Hepatocyte (in vitro differentiated cells): ENCODE data around the gene SLC44A3. TPM values are rescaled to one million over a fixed set of nuclear protein-coding genes. Genes with fewer than 3 reads are reported as not detected.

ENCODE experiments used
- DNase-seq: peaks from one replicate; pipeline ENCODE4 v3.0.0-alpha.2; 2016; ENCODE audit warnings: low spot score
- H2AFZ ChIP-seq: fragments of 200-600 bp; sonication (generic); 2 replicates; pipeline ENCODE4 v1.6.0; 2016; ENCODE audit warnings: antibody characterized with exemption, mild to moderate bottlenecking
- H3K27ac ChIP-seq: fragments of 200-600 bp; sonication (generic); 2 replicates; pipeline ENCODE4 v1.5.1; 2016; ENCODE audit warnings: mild to moderate bottlenecking
- H3K27me3 ChIP-seq: fragments of 200-600 bp; sonication (generic); 2 replicates; pipeline ENCODE4 v1.6.1; 2016
- H3K36me3 ChIP-seq: fragments of 200-600 bp; sonication (generic); replicated peaks from 2 replicates; pipeline ENCODE4 v1.5.1; 2016; ENCODE audit warnings: low read depth; ENCODE audit not compliant: insufficient read depth
- H3K4me1 ChIP-seq: fragments of 200-600 bp; sonication (generic); 2 replicates; pipeline ENCODE4 v1.5.1; 2016; ENCODE audit warnings: mild to moderate bottlenecking, moderate library complexity; ENCODE audit not compliant: insufficient read depth
- H3K4me2 ChIP-seq: fragments of 200-600 bp; sonication (generic); 2 replicates; pipeline ENCODE4 v1.6.0; 2016
- H3K4me3 ChIP-seq: fragments of 200-600 bp; sonication (generic); 2 replicates; pipeline ENCODE4 v1.5.1; 2016; ENCODE audit warnings: mild to moderate bottlenecking
- H3K79me2 ChIP-seq: fragments of 200-600 bp; sonication (generic); 2 replicates; pipeline ENCODE4 v1.6.0; 2017; ENCODE audit warnings: mild to moderate bottlenecking
- H3K9me2 ChIP-seq: fragments of 200-600 bp; sonication (generic); replicated peaks from 2 replicates; pipeline ENCODE4 v1.6.0; 2017; ENCODE audit warnings: mild to moderate bottlenecking; ENCODE audit not compliant: insufficient read depth
- H3K9me3 ChIP-seq: fragments of 200-600 bp; sonication (generic); 2 replicates; pipeline ENCODE4 v1.5.1; 2016; ENCODE audit warnings: low read depth, mild to moderate bottlenecking
- H4K20me1 ChIP-seq: fragments of 200-600 bp; sonication (generic); 2 replicates; pipeline ENCODE4 v1.6.0; 2016; ENCODE audit warnings: mild to moderate bottlenecking; ENCODE audit not compliant: insufficient read depth, poor library complexity, severe bottlenecking
- EZH2 ChIP-seq: fragments of 200-600 bp; sonication (generic); IDR thresholded peaks from 2 replicates; pipeline ENCODE4 v1.6.1; 2016; ENCODE audit warnings: antibody characterized with exemption, mild to moderate bottlenecking, borderline replicate concordance
- EZH2phosphoT487 ChIP-seq: fragments of 200-600 bp; sonication (generic); IDR thresholded peaks from one replicate; pipeline ENCODE4 v1.6.1; 2018; ENCODE audit warnings: antibody characterized with exemption, mild to moderate bottlenecking, low read depth, moderate library complexity; ENCODE audit not compliant: unreplicated experiment, severe bottlenecking
- WGBS: methylation state at CpG from one replicate; pipeline ENCODE4 v1.1.6; 2016; ENCODE audit warnings: low lambda C conversion rate; ENCODE audit errors: missing lambda C conversion rate; 5-methylcytosine and 5-hydroxymethylcytosine counted together
- polyA plus RNA-seq: library from polyadenylated mRNA; unstranded; fragments of >200 nt; fragmentation: Nextera tagmentation; extraction: Ambion mirVana; gene quantifications from 2 replicates; pipeline ENCODE4 v1.2.1, GENCODE V29; 2016
- total RNA-seq: library from RNA; depleted of rRNA; stranded (reverse); fragments of >200 nt; gene quantifications from 2 replicates; pipeline ENCODE4 v1.2.3, GENCODE V29; 2014
- TF ChIP-seq, protein P1 (sequence below): fragments of 200-600 bp; sonication (generic); IDR thresholded peaks from 2 replicates; pipeline ENCODE4 v1.5.1; 2016; ENCODE audit warnings: antibody characterized with exemption, mild to moderate bottlenecking; ENCODE audit not compliant: poor library complexity

Gene SLC44A3
- total and polyA plus RNA-seq, 2 experiments from 2014 or later, result 51.5 to 55.3 TPM

DNA sequence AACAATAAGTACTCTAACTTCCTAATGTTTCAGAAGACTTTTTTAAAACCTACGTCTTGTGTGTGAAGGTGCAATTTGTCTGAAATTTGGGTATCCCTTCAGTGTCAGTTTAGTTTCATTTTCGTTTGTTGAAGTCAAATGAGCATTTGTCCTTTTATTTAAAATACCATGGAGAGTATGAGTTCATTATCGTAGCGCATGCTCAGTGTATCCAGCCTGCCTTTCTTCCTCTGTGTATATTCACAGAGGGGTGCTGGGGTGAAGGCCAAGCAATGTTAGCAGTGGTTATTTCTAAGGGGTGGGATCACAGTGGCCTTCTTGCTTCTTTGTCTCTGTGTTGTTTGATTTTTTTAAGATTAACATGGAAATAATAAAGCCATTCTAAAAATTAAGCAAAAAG, 63.5 kb downstream of the SLC44A3 start:
- Histone ChIP-seq H3K4me1 (peaks cover 14% of the 10 kb centered on the region), H3K9me2 (no peaks in the 10 kb centered on the region), H3K27ac (peak overlapping the region; percentile 92), H3K9me3 (no peaks in the 10 kb centered on the region), H2AFZ (peak overlapping the region; percentile 2), H3K36me3 (no peaks in the 10 kb centered on the region), H3K4me2 (peak overlapping the region; percentile 33), H3K79me2 (no peaks in the 10 kb centered on the region), H4K20me1 (no peaks in the 10 kb centered on the region), H3K4me3 (no peak overlapping the region), H3K27me3 (no peaks in the 10 kb centered on the region)
- DNase-seq, result no peak
- no peak for TF ChIP-seq EZH2
- no peak for TF ChIP-seq EZH2phosphoT487
- TF ChIP-seq, protein P1, sequence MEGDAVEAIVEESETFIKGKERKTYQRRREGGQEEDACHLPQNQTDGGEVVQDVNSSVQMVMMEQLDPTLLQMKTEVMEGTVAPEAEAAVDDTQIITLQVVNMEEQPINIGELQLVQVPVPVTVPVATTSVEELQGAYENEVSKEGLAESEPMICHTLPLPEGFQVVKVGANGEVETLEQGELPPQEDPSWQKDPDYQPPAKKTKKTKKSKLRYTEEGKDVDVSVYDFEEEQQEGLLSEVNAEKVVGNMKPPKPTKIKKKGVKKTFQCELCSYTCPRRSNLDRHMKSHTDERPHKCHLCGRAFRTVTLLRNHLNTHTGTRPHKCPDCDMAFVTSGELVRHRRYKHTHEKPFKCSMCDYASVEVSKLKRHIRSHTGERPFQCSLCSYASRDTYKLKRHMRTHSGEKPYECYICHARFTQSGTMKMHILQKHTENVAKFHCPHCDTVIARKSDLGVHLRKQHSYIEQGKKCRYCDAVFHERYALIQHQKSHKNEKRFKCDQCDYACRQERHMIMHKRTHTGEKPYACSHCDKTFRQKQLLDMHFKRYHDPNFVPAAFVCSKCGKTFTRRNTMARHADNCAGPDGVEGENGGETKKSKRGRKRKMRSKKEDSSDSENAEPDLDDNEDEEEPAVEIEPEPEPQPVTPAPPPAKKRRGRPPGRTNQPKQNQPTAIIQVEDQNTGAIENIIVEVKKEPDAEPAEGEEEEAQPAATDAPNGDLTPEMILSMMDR, result no peak
- 58% methylated on average over 4 of the region's 4 CpGs for WGBS

DNA sequence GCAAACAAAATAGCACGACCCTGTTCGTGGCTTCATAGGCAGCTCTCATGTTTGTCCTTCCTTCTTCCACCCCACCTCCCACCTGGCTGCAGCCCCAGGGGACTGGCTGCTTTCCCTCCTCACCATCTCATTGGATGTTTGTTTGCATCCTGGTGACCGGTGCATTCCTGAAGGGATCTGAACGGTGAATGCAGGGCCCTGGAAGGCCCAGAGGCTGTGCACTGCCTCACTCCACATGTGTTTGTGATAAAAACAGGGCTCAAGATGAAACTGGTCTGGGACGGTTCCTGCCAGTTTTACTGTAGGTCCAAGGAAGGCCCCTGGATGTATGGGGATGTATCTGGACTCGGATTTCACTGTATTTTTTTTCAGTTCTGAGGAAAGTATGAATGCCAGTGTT, 63.9 kb downstream of the SLC44A3 start:
- H3K79me2 ChIP-seq, result no peaks in the 10 kb centered on the region
- no peaks in the 10 kb centered on the region for H4K20me1 ChIP-seq
- no peaks in the 10 kb centered on the region for H3K36me3 ChIP-seq
- 22% methylated on average over 6 of the region's 6 CpGs for WGBS
- no peaks in the 10 kb centered on the region for H3K9me3 ChIP-seq
- peak; percentile 75 for DNase-seq
- H3K4me3 ChIP-seq, result no peak overlapping the region
- no peaks in the 10 kb centered on the region for H3K27me3 ChIP-seq
- H2AFZ ChIP-seq, result no peak overlapping the region
- H3K9me2 ChIP-seq, result no peaks in the 10 kb centered on the region
- TF ChIP-seq EZH2phosphoT487 (no peak), EZH2 (no peak)
- TF ChIP-seq, protein P1, result no peak
- H3K4me1 ChIP-seq, result peaks cover 14% of the 10 kb centered on the region
- H3K4me2 ChIP-seq, result peak overlapping the region; percentile 33
- H3K27ac ChIP-seq, result peak overlapping the region; percentile 92

DNA sequence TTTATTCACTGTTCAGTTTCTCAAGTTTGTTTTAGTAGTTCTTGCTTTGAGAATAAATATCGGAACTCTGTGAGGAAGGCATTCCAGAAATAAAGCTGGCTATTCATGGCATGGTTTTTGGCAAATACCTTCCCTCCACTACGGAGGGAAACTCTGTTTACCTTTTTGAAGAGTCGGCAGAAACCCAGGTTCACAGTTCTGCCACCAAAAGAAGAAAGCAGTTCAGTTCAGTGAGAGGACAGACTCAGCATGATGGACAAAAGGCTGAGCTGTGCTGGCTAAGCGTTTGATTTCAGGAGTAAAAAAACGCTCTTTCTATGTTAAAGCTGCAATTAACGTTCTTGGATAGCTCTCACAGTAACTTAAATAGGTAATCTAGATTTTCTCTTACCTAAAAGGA, 64.3 kb downstream of the SLC44A3 start:
- Histone ChIP-seq H3K27me3 (no peaks in the 10 kb centered on the region), H3K9me3 (no peaks in the 10 kb centered on the region), H3K4me1 (peaks cover 14% of the 10 kb centered on the region), H3K4me3 (no peak overlapping the region), H3K9me2 (no peaks in the 10 kb centered on the region), H2AFZ (no peak overlapping the region), H3K27ac (peak overlapping the region; percentile 92), H4K20me1 (no peaks in the 10 kb centered on the region), H3K36me3 (no peaks in the 10 kb centered on the region), H3K4me2 (peak overlapping the region; percentile 49), H3K79me2 (no peaks in the 10 kb centered on the region)
- no peak for DNase-seq
- WGBS, result 44% methylated on average over 6 of the region's 6 CpGs
- TF ChIP-seq EZH2phosphoT487 (no peak), EZH2 (no peak)
- TF ChIP-seq, protein P1, result no peak

DNA sequence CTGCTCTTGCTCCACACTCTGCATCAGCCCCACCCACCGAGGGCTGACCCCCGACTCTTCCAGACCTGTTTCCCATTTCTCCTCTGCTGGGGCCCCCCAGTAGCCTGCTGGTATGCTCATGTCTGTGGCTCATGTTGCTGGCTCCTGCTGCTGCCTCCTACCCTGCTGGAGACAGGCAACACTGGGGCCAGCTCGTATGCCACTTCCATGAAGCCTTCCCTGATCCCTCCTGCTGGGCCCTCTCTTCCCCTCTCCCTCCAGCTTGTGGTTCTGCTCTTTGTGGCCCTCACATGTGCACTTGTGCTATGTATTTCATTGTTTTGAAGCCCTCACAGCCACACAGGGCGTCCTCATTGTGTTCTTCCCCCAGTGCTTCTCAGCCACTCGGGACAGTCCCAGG, 66.2 kb downstream of the SLC44A3 start:
- Histone ChIP-seq H3K27ac (no peak overlapping the region), H3K79me2 (no peaks in the 10 kb centered on the region), H3K4me1 (peaks cover 14% of the 10 kb centered on the region), H4K20me1 (no peaks in the 10 kb centered on the region), H3K36me3 (no peaks in the 10 kb centered on the region), H3K9me2 (no peaks in the 10 kb centered on the region), H3K27me3 (no peaks in the 10 kb centered on the region), H3K4me3 (no peak overlapping the region), H3K9me3 (no peaks in the 10 kb centered on the region), H2AFZ (no peak overlapping the region), H3K4me2 (no peak overlapping the region)
- WGBS, result 87% methylated on average over 5 of the region's 5 CpGs
- no peak for DNase-seq
- TF ChIP-seq, protein P1, result no peak
- TF ChIP-seq EZH2phosphoT487 (no peak), EZH2 (no peak)
